Neural cell (in vitro differentiated cells): ENCODE measurements around the gene C1orf185.

Source experiments
- CTCF ChIP-seq: fragments of 450-650 bp; IDR thresholded peaks from 2 replicates; pipeline ENCODE4 v1.5.1; 2014; ENCODE audit warnings: antibody characterized with exemption, mild to moderate bottlenecking, moderate library complexity; ENCODE audit not compliant: poor library complexity, severe bottlenecking
- EP300 ChIP-seq: fragments of 450-650 bp; conservative IDR thresholded peaks from 2 replicates; pipeline ENCODE4 v1.6.1; 2014; ENCODE audit warnings: antibody characterized with exemption, mild to moderate bottlenecking, moderate library complexity; ENCODE audit not compliant: poor library complexity, severe bottlenecking
- EZH2 ChIP-seq: fragments of 200-600, 300-800 bp; shearing (Covaris generic), sonication (generic); IDR thresholded peaks from 2 replicates; pipeline ENCODE4 v1.6.1; 2014; ENCODE audit warnings: antibody characterized with exemption, low read length, borderline replicate concordance, mild to moderate bottlenecking; ENCODE audit not compliant: insufficient read depth, poor library complexity, severe bottlenecking
- RAD21 ChIP-seq: fragments of 450-650 bp; conservative IDR thresholded peaks from 2 replicates; pipeline ENCODE4 v1.6.1; 2014; ENCODE audit warnings: antibody characterized with exemption, mild to moderate bottlenecking, moderate library complexity
- REST ChIP-seq: IDR thresholded peaks from 2 replicates; pipeline ENCODE4 v1.6.1; 2012; ENCODE audit warnings: borderline replicate concordance
- SMC3 ChIP-seq: fragments of 450-650 bp; conservative IDR thresholded peaks from 2 replicates; pipeline ENCODE4 v1.6.1; 2014; ENCODE audit warnings: antibody characterized with exemption, mild to moderate bottlenecking, moderate library complexity; ENCODE audit not compliant: poor library complexity

DNA sequence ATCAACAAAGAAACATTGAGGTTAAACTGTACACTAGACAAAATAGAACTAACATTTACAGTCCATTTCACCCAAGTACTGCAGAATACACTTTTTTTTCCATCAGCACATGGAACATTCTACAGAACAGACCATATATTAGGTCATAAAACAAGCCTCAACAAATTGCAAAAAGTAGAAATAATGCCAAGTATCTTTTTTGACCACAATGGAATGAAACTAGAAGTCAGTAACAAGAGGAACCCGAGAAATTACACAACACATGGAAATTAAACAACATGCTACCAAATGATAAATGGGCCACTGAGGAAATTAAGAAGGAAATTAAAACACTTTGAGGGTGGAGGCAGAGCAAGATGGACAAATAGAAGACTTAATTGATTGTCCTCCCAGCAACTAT, 8.4 kb upstream of the C1orf185 start:
- TF ChIP-seq REST = no peak
- TF ChIP-seq CTCF = no peak
- no peak for TF ChIP-seq EP300
- TF ChIP-seq RAD21 = no peak
- TF ChIP-seq EZH2 = no peak
- no peak for TF ChIP-seq SMC3
